ENCODE results near the gene MAD1L1.
"Not testable (repeated sequence)": the region's sequence is repeated elsewhere in the genome, so short reads cannot be mapped to it uniquely, and the experiment has no call there.

The MAD1L1 gene

GRCh38 chr7:1930381-1931065 lies 302.2 kb downstream of the MAD1L1 start:
- no peak for DNase-seq

- not testable (repeated sequence) for DNase-seq
These were observed 303.3 kb downstream of the MAD1L1 start for GRCh38 chr7:1929349-1929925.

DNA sequence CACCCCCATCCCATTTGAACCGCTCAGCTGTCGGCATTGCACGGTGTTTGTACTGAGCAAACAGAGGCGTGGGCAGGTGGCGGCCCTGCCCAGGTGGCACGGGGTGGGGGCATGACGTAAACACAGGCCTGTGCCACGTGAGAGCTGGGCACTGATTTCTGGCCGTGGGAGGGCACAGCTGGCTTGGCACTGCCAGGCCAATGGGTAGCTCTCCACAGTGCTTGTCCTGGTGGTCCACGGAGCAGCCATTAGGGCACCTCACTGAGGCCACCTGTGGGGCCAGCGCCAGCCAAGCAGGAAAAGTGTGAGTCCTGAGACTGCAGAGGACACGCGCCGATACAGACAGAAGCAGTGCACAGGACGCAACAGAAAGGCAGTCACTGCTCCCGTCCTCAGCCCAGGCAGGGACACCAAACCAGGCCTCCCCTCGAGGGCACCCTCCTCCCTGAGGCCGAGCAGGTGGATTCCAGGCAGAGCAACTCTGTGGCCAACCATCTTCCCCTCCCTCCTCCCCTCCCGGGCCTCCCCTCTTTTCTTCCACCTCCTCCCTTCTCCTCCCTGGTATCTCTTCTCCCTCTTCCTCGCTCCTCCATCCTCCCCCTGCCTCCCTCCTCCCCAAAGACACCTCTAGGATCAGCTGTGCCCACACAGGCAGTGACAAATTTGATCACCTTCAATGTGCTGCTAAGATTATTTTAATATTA lies 303.9 kb downstream of the MAD1L1 start:
- DNase-seq: no peak

- DNase-seq: no peak
These were observed 304.7 kb downstream of the MAD1L1 start for GRCh38 chr7:1927937-1928644.

DNA sequence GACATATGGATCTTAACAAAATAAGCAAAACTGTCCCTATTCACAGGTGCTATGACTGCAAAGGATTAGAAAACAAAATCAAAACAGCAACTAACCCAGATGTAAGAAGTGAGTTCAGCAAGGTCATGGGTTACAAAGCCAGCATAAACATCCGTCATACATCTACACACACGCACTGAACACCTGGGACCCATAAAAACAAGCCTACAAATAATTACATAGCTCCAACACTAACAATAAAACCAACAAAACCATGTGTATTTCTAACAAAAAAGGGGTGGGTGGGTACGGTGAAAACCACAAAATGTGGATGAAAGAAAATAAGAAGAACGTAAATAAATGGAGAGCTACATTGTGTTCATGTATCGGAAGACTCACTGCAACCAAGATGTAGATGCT lies 305.8 kb downstream of the MAD1L1 start:
- no peak for DNase-seq

DNA sequence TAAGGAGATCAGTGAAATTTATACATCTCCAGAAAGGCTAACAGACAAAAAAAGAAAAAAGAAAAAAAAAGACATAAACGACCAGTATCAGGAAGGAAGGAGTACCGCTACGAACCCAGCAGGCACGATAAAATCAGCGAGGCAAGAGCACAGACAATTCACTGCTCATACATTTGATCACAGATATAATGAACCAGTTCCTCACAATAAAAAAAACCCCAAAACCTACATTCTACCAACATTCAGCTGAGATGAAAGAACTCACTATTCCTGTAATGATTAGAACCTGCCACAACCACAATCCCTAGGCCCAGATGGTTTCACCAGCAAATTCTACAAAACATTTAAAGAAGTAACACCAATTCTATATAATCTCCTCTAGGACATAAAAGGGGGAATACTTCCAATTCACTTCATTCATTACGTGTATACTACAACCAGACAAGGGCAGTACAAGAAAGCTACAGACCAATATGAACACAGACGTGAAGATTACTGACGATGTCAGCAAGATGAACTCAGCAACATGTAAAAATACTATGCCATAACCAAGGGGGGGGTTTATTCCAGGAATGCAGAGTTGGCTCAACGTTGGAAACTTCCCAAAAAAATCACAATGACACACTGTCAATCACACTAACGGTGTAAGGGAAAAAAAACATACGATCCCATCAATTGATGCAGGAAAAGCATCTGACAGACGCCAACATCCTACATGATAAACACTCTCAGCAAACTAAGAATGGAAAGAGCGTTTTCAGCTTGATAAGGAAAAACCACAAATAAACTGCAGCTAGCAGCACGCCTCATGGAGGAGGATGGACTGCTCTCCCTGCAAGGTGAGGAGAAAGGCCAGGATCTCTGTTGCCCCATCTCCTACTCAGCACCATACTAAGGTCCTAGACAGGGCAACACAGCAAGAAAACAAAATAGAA lies 306.5 kb downstream of the MAD1L1 start:
- peak; percentile 57 for DNase-seq

- no peak for DNase-seq
These were observed 307.4 kb downstream of the MAD1L1 start for GRCh38 chr7:1925349-1925748.

GRCh38 chr7:1924258-1924817 lies 308.4 kb downstream of the MAD1L1 start:
- DNase-seq: peak; percentile 13

- no peak for DNase-seq
These were observed 309.1 kb downstream of the MAD1L1 start for GRCh38 chr7:1923409-1924257.

DNA sequence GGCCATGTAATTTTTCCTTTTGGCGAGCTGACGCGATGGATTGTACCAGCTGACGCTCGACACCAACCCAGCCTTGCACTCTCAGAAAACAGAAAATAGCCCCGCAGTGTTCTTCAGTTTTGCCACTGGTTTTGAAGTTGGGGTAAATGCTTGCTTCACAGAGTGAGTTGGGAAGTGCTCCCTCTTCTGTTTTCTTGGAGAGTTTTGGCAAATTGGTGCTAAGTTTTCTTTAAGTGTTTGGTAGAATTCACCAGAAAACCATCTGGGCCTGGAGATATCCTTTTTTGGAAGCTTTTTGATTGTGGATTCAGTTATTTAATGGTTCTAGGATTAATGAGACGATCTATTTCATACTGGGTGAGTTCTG lies 309.9 kb downstream of the MAD1L1 start:
- no peak for DNase-seq

- peak; percentile 64 for DNase-seq
These were observed 310.5 kb downstream of the MAD1L1 start for GRCh38 chr7:1922071-1922869.

DNA sequence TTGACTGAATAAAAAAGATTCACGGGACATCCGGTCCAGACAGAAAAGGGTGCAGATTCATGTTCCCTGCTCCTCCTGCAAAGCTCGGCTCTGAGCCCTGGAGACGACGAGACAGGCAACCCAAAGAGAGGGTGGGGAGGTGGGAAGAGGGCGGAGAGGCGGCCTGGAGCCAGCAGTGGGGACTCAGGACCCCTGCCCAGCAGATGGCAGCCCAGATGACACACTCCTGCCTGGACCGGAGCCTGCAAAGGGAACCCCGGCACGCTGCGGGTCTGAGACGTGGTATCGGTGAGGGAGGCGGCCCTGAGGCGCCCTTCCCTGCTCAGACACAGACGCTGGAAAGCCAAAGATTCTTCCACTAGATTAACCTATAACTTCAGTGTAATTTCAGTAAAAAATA lies 311.9 kb downstream of the MAD1L1 start:
- DNase-seq: no peak

DNA sequence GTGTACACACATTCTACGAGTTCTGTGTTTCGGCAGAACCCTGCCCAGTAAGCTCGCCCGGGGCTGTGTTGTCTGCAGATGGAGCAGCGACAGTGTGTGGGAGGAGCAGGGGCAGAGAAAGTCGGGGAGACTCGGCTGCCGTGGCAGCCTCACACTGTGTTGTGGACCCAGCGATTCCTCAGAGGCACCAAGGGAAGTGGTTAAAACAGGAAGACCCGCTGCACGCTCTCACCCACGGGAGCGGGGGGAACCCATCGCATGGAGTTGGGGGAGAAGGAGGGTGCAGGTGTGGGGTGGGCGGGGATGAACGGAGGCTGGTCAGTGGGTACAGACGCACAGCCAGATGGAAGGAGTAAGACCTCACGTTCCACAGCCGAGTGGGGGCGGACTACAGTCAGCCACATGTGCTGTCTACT lies 312.5 kb downstream of the MAD1L1 start:
- DNase-seq: peak; percentile 47

DNA sequence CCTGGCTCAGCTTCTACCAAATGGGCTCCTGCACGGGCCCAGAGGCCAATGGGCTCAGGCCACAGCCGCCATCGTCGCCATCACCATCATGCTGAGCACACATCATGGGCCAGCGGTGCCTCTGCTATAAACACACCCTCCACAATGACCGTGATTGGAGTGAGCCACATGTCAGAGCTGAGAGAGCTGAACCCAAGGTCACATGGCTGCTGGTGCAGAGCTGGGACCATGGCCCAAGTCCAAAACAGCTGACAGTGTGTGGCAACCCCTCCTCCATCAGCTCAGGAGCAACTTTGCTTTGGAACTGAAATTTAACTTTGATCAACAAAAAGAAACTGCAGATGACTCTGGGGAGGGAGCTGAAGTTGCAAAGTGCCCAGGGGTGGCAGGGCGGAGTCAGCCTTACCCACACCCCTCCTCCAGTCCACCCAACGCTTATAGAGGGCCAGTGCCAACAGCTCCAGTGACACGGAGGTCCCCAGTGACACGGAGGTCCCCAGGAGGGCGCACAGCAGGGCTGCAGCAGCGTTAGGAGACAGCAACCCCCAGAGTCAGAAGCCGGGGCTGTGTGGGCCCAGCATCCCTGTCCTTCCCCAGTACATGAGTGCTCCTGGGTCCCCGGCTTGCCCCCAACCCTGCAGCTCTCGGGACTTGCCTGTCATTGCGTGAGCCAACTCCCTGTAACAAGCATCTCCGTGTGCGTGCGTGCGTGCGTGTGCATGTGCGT lies 313.0 kb downstream of the MAD1L1 start:
- no peak for DNase-seq

DNA sequence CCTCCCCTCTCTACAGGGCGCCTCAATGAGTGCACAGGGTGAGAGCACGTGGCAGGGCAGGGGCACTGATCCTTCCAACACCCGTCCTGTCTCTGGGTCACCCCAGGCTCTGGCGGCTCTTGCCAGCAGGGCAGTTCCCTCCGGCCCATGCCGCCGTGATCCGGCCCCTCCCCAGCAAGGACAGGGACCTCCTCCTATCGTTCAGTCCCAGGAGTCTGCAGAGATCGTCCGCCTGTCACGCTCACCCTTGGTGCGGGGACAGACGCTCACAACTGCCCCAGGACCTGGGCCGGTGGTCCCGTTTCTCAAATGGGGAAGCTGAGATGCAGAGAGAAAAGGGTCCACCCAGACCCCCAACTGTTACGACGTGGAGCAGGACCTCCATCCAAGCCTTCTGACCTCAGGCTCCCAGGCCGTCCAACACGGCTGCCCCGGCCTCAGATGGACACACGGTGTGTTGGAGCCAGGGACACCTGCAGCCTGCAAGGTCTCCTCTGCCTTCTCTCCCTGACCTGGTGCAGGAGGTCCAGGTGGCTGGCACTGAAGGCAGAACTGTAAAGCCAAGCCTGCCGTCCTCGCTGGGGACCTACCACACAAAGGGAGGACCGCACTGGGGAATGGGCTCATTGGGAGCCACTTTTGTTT lies 313.7 kb downstream of the MAD1L1 start:
- no peak for DNase-seq

GRCh38 chr7:1918063-1918645 lies 314.6 kb downstream of the MAD1L1 start:
- no peak for DNase-seq

DNA sequence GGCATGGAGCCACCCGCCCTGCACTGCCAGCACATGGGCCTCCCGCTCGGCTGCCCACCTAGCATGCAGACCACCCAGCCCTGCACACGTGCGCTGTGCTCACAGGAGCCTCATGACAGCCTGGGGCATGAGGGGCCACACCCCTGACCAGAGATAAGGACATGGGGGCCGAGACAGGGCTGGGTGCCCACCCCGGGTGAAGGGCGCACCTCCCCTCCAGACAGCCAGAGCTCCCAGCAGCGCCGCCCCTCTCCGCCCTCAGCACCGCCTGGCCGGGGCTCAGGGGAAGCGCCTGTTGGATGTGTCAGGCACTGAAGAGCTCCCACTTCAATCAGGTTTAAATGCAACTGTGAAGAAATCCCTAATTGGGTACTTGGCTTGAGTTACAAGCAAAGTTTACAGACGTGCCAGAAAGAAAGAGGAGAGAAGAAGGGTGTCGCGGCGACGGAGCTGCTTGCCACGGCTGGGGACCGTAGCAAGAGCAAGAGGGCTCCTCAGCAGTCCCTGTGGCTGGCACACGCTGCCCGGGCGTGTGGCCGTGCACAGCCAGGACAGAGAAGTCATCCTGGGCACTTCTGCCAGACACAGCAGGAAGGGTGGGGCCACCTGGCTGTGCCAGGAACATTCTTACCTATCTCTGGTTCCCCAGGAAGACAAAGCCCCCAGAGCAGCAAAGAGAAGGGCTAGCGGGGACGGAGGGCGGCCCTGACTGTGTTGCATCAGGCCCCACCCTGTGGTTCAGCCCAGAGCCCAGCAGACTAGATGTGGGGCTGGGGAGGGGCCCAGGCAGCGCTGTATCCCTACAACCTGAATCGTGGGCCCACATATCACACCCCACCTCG lies 315.3 kb downstream of the MAD1L1 start:
- DNase-seq: no peak

DNA sequence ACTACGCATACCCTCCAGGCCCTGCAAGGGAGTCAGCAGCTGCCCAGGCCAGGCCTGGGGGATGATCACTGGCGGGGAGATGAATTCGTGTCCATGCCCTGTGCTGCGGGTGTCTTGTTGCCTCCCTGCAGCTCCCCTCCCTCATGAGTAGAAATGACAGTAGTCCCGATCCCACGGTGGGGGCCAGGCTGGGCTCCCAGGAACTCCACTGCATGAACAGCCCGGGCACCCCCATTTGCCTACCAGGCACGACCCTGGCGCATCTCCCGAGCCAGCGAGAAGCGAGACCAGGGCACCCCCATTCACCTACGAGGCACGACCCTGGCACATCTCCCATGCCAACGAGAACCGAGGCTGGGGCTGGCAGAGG lies 316.2 kb downstream of the MAD1L1 start:
- DNase-seq: no peak

Measured in activated CD4-positive, alpha-beta T cell treated with anti-CD3 and anti-CD28 coated beads, Interleukin-10, Interleukin-2, amounts not matched to agents 100 ng/mL and 50 ng/mL, durations not matched to agents 16 hours and 8 hours (primary cell).